NCI-H1417 treated with DMSO at 0.1 percent for 48 hours (cell line): Measurements from ENCODE around the gene NDE1.
A peak's percentile ranks its signal among the peaks of the same experiment; 100 is the strongest.
"Not testable (repeated sequence)": the region's sequence is repeated elsewhere in the genome, so short reads cannot be mapped to it uniquely, and the experiment has no call there.

ENCODE experiments used
- DNase-seq: peaks from one replicate; lab custom pipeline; 2025; lab: John Stamatoyannopoulos, UW

Gene NDE1

DNA sequence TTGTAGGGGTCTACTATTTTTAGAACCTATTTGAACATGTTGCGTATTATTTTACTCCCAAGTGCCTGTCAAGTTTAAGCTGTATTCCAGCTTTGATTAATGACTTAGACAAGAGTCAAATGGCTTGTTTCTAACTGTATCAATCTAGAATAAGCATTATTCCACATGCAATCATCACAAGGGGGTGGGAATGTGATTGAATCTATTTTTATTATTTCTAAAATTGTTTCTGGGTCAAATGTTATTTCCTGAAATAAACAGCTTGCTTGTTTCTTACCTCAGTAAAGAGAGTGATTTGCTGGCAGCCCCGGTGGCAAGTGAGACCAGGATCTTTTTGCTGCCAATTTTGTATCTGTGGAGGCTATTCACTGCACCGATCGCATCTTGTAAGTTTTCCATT lies 28.6 kb upstream of the NDE1 start:
- DNase-seq = no peak

DNA sequence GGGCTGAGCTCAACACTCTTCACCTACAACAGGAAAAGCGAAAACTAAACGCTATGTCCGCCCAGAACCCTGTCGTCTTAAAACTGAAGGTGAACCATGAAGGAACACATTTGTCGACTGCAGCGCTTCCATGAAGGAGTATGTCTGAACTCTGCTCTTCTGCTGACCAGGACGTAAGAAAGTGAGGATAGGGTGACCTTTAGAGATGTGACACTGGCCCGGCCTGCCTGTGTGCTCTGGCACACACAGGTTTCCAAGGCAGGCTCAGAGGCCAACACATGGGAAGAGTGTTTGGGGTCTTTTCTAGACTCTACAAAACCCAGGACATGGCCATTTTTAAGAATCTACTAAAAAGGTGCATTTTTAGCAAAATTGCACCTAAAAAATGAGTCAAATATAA lies 28.2 kb upstream of the NDE1 start:
- no peak for DNase-seq

DNA sequence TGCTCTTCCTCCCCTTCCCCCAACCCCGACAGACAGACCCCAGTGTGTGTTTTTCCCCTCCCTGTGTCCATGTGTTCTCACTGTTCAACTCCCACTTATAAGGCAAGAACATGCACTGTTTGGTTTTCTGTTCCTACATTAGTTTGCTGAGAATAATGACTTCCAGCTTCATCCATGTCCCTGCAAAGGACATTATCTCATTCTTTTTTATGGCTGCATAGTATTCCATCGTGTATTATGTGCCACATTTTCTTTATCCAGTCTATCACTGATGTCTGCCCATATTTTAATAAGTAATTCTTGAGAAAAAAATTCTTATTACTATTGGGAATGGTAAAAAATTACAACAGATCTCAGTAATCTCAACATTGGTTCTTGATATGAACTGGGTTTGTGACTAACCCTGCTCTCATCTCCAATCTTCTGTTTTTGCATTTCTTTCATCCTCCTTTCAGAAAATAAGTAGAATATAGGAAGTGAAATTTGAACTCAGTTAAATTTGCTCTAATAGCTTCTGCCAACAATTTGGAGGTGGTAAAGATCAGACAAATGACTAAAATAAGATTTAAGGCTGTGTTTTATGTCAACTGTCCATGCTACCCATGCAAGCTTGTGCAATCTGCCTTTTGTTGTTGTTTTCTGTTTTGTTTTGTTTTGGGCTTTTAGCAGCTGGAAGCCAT lies 18.2 kb upstream of the NDE1 start:
- DNase-seq = no peak

DNA sequence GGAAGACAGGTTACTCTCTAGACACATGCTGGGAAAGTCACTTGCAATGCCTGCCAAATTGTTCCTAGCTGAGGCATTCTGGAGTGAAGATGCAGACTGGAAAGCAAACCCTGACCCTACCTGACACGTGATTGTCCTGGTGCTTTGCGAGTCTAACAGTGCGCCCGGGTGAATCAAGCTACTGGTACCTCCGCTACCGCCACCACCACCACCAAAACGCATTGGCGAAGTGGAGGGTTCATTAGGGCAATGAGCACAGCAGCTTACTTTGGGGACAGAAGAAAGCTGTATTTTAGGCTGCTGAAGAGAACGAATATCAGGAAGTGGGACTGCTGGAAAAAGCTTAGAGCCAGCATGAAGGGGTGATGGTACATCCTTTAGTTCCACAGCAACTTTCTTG lies 14.1 kb upstream of the NDE1 start:
- DNase-seq = no peak

DNA sequence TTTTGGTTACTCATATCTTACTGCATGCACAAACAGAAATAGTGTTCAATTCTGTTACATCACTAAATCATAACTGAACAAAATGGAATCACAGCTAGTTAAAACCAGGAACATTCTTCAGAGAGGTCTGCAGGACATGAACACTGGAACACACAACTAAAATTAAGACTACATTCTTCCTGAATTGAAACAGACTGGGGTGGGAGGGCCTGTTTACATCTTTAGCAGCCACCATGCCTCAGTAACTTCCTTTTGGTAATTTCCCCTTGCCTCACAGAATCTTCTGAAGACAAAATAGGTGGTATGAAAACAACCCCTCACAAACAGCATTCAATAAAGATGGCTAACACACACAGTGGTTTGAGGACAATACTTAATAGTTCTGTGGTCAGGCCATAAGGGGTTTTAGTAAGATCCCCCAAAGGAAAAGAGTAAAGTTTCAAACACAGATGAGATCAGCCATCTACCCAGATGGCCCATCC lies 13.6 kb upstream of the NDE1 start:
- DNase-seq = no peak

DNA sequence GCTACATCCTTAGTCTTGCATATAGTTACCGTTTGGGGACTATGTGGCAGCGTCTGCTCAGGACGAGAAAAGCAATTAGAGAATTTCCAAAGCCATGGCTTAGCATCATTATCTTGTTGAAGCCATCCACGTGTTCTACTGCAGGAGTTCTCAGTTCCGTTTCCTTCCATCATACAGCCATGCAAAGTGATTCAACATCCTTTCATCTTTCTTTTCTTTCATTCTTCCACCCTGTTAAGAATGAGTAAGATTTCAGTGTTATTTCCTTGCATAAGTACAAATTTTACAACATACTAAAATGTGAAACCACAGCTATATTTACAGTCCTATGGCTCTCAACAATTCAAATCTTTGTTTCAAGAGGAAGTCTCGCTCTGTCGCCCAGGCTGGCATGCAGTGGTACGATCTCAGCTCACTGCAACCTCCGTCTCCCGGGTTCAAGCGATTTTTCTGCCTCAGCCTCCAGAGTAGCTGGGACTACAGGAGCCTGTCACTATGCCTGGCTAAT lies 10.9 kb upstream of the NDE1 start:
- DNase-seq = no peak

DNA sequence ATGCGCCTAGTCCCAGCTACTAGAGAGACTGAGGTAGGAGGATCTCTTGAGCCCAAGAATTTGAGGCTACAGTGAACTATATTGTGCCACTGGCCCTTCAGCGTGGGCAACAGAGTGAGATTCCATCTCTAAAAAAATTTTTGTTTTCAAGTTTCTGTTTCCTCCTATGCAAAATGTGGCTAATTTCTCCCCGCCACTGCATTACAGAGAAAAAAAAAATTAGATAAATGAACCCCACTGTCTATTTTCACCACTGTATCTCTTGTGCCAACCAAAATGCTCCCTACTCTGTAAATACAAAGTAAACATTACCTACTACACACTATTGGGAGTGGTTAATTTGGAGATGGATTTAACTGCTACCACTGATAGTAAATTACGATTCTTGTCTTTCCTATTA lies 9.1 kb upstream of the NDE1 start:
- DNase-seq = no peak

DNA sequence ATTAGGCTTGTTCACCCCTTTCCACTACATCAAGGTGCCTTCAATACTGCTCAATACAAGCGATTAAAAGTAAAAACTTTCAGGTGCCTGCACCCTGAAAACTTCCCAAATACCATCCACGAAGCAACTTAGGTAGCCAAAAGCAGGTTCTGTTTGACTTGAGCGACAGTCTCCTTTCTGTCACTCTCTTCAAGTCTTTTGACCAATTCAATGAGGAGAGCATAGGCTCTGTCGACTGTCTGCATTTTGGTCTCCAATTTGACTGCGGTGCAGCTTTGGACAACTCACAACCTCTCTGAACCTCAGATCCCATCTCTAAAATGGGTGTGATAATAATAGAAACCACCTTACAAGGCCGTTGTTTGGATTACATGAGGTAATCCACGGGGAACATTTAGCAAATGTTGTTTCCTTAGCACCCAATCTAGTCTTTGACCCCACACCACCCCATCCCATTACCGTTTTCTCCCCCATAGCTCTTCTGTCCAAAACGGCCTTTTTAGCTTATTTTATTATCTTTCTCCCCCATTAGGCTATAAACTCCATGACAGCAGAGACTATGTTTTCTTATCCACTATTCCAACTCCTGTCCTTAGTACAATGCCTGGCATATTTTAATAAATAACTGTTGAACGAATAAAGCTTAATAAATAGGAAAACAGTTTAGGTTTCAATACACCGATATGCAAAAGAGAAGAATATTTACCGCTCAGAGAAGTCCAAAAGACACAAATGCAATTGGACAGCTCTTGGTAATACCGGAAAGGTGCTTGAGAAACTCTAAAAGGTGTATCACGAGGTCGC lies 8.1 kb upstream of the NDE1 start:
- DNase-seq = no peak

DNA sequence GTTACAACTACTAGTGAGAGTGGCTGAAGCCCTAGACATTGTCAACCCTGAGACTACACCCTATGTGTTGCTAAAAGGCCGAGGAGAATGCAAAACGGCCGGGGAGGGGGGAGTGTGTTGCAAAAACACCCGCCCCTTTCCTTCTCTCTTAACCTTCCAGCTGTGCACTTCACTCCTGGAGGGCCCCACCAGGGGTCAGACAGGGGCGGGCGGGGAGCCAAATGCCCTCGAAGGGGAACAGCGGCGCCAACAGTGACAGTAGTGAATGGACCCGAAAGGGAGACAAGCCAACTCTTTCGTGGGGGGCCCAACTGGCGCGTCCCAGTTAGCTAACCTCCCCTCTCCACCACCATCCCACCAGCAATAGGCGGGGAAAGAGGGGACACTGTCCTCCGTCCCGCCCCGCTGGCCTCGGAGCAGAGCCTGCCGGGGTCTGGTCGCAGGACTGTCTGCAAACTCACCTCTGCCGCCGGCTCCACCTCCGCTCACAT lies 7.4 kb upstream of the NDE1 start:
- no peak for DNase-seq

DNA sequence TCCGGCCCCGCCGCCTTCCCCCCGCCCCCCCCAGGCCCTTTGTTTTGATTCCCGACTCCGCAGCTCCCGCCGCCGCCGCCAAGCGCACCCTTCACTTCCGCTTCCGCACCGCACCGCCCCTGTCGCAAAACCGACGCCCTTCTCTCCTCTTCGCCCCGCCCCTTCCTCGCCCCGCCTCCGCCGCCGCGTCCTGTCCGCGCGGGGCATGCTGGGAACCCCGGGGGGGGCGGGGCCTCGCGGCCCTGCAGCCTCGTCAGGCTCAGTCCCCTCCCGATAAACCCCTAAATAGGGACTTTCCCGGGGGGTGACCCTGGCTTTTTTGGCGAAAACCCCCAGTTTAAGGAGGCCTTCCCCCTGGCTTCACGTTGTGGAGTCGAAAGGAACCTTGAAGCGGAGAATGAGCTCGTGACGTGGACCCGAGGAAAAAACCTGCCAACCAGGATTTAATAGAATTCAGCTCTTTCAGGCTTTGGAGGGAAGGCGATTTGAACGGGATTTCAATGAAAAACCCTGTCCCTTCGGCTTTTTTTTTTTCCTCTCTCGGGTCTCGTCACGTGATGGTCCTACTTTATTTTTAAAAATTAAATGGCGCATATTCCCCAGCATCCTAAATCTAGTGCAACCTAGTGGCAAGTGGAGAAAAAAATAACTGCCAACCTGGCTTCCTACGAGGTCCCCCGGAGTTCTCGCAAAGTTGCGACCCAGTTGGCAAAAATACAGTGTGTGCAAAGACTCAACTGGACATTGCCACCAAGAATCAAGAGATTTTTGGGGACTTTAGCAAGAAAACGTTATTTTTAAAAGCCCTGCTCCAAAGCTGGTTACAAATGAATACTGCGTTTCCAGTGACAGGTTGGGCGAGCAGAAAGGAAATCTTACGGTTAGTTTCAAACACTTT lies 6.7 kb upstream of the NDE1 start, which contains the start of gene MARF1:
TSS of gene MARF1 (minus strand) at position 107 of the 898 bp plus-strand sequence. CDS start 3,921 bp downstream, outside the sequence.
- DNase-seq = peak; percentile 75

DNA sequence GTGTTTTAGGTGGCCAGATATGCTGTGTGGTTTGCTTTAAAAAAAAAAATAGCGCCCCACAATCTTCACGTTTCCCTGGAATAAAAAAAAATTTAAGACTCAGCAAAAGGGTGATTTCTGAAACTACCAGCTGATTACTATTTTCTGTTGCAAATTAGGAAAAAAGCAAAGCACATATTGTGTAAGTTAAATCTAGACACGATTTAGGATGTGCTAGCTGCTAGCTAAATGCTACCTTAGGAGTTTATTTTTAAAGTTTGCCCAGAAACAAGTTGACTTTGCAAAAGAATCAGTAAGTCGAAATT lies 6.1 kb upstream of the NDE1 start:
- DNase-seq = no peak

DNA sequence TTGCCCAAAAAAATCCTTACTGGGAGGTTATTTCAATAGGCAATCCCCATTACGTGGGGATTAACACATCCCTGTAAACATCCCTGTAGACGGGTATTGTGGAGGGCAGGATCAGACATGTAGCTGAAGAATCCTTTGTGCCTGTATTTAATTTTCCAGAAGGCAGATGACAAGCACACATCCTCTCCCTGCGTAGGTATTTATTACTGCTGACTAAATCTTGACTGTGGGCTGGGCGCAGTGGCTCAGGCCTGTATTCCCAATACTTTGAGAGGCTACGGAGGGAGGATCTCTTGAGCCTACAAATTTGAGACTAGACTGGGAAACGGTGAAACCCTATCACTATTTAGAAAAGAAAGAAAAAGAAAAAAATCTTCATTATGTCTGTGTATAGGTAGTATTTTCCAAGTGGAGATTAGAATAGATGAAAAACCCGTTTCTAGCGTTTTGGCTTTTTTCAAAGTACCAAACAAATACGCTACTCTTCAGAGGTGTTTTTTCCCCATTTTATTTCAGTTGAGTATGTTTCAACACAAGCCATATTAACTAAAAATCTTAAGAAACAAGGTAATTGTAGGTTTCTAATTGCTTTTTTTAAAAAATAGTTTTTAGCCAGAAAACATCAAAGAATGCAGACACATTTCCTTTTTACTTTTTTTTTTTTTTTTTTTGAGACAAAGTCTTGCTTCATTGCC lies 5.6 kb upstream of the NDE1 start:
- DNase-seq = peak; percentile 35

DNA sequence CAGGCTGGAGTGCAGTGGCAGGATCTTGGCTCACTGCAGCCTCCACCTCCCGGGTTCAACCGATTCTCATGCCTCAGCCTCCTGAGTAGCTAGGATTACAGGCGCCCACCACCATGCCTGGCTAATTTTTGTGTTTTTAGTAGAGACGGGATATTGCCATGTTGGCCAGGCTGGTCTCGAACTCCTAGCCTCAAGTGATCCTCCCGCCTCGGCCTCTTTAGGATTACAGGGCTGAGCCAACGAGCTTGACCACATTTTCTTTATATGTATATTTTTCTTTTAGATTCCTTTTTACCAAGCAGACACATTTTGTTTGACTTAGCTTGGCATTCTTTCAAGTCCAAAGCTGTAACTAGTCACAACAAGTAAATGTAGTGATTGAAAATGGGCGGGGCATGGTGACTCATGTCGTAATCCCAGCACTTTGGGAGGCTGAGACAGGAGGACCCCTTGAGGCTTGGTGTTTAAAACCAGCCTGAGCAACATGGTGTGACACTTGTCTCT lies 5.0 kb upstream of the NDE1 start:
- DNase-seq = not testable (repeated sequence)

DNA sequence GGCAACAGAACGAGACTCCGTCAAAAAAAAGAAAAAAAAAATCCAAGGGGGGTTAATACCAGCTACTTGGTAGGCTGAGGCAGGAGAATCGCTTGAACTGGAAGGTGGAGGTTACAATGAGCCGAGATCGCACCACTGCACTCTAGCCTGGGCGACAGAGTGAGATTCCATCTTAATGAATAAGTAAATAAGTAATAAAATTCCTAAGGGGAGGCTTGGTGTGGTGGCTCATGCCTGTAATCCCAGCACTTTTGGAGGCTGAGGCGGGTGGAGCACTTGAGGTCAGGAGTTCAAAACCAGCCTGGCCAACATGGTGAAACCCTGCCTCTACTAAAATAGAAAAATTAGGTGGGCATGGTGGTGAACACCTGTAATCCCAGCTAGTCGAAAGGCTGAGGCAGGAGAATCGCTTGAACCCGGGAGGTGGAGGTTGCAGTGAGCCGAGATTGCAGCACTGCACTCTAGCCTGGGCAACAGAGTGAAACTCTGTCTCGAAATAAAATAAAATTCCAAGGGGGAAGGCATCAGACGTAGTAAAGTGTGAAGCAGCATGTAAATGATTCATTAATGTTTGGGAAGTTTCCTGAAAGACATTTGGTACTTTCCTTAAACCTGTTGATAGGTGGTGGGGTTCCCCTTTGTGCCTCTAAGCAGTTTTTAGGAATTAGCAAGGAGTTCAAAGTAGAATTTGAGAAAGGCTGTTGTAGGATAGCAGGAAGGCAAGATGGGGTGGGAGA lies 3.3 kb upstream of the NDE1 start:
- DNase-seq = not testable (repeated sequence)

DNA sequence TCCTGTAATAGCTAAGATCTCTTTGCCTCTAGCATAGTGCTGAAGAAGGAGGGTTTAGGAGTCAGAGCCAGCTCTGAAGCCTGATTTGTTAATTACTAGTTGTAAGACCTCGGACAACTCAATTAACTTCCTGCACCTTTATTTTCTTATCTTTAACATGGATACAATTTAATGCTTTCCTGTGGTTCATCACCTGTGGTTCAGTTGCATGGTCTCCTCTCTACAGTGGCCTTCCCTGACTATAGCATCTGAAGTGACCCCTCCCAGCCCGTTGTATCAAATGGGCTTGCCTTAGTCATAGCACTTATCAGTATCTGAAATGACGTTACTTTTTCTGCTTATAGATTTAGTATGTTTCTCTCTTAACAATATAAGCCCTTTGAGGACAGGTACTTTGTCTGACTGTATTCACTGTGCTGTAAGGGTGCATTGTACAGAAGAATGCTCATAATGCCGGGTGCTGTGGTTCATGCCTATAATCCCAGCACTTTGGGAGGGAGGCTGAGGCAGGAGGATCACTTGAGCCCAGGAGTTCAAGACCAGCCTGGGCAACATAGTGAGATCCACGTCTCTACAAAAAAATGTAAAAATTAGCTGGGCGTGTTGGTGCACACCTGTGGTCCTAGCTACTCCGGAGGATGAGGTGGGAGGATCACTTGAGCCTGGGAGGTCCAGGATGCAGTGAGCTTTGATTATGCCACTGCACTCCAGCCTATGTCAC lies 2.6 kb upstream of the NDE1 start:
- DNase-seq = no peak

DNA sequence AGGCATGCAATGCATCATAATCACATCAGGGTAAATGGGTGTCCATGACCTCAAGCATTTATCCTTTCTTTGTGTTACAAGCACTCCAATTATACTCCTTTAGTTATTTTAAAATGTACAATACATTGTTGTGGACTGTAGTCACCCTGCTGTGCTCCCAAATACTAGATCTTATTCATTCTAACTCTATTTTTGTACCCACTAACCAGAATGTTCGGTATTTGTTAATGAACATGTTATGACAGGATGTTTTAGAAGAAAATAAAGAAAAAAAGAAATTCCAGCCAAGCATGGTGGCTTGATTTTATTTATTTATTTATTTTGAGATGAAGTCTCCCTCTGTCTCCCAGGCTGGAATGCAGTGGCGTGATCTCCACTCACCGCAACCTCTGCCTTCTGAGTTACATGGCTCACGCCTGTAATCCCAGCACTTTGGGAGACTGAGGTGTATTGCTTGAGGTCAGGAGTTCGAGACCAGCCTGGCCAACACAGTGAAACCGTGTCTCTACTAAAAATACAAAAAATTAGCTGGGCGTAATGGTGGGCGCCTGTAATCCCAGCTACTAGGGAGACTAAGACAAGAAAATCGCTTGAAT lies 1.8 kb upstream of the NDE1 start:
- DNase-seq = no peak

DNA sequence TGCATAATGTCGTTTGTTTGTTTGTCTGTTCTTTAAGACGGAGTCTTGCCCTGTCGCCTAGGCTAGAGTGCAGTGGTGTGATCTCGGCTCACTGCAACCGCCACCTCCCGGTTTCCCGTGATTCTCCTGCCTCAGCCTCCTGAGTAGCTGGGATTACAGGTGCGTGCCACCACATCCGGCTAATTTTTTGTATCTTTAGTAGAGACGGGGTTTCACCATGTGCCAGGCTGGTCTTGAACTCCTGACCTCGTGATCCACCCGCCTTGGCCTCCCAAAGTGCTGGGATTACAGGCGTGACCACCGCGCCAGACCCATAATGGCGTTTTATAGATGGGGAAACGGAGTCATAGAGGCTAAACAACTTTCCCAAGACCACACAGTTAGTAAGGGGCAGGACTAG lies 734 bp upstream of the NDE1 start:
- not testable (repeated sequence) for DNase-seq

DNA sequence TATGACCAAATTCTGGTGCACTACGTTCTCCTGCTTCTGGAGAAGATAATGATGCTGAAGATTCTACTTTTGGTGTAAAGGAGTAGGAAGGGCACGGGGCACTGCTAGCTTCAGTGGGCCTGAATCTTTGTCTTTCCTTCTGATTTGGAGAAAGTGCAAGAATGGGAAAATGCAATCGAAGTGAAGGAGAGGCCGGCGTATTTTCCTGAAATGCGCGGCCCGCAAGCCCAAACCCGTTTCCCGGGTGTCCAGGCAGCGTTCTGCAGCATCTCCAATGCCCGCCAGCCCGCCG lies 372 bp upstream of the NDE1 start:
- DNase-seq = no peak

DNA sequence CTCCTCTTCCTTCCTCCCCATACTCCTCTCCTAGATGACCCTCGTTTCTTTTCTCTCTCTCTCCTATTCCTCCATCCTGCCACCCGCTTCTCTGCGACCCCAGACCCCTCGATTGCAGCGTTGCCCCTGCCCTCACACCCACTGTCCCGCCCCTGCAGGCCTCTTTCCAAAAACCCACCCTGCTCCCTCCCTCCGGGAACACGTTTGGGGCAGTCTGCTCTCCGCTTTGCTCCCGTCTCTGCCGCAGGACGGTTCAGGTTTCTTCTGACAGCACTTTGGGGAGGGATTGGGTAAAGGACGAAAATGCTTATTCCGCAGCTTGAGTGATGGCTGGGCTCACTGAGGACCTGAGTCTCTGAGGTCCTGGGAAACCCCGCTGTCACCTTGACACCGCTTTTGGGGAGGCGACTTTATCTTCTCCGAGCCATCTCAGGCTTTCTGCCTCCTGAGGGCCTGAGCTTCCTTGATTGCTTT lies 690 bp downstream of the NDE1 start:
- DNase-seq = no peak
